HG03025 (cell line): ENCODE results near the gene KLHL35.

Experiments used
- ATAC-seq: cut with Tn5 transposase; IDR thresholded peaks from one replicate; pipeline ENCODE4 v1.9.1; 2021; ENCODE audit warnings: mild to moderate bottlenecking, moderate library complexity; ENCODE audit not compliant: unreplicated experiment, low FRiP score

The KLHL35 gene

GRCh38 chr11:75432911-75433321 is at the start of gene KLHL35:
KLHL35 (minus strand) TSS chr11:75433203; CDS start chr11:75430629, 2,574 bp downstream.
- ATAC-seq = no peak

GRCh38 chr11:75481922-75482606 is 49.1 kb upstream of the KLHL35 start:
- ATAC-seq = no peak

GRCh38 chr11:75481223-75481921 is 48.4 kb upstream of the KLHL35 start:
- ATAC-seq = no peak

- ATAC-seq = no peak
These were observed 47.5 kb upstream of the KLHL35 start for GRCh38 chr11:75480185-75481175.

- no peak for ATAC-seq
These were observed 46.7 kb upstream of the KLHL35 start for GRCh38 chr11:75479597-75480145.

DNA sequence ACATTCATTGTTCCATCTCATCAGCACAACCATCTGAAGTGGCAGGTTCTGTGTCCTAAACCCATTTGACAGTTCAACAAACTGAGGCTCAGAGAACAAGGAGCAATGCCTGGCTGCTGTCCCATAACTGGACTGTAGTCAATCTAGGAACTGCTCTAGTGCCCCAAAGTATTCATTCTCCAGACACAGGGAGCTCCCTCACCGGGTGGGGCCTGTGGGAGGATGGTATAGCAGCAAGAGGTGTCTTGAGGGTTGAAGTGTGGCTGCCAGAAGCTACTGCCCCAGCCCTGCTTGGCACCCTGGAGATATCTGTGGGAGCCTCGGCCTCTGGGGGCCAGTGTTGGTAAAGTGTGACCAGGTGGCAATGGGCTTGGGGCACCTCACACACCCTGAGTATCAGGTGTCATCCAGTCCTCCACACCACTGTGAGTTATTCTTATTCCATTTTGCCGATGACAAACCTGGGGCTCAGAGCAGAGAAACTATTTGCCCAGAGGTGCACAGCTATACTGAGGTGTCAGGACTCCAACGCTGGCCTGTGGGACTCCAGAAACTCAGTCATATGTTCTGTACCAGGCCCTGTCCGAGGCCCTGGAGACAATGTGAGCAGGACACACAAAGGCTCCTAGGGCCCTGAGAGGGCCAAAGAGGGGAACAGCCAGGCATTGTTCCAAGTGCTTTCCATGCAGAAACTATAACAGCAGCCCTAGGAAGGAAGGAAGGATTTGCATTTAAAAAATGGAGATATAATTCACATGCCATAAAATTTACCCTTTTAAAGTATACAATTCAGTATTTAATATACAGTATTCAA is 46.0 kb upstream of the KLHL35 start:
- ATAC-seq = no peak

DNA sequence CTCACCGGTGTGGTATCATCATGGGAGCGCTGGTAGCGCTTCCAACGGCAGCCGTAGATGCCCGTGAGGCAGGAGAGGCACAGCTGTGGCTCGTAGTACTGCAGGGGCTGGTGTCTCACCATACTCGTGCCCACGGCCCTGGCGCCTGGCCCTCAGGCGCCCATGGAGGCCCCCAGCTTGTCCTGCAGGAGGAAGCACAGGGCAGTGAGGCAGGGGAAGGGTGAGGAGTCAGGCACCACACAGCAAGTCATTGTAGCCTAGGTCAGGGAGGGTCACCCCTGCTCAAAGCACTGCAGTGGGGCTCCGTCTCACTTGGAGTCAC is 44.6 kb upstream of the KLHL35 start:
- no peak for ATAC-seq

GRCh38 chr11:75476739-75477613 is 44.0 kb upstream of the KLHL35 start:
- ATAC-seq = no peak

DNA sequence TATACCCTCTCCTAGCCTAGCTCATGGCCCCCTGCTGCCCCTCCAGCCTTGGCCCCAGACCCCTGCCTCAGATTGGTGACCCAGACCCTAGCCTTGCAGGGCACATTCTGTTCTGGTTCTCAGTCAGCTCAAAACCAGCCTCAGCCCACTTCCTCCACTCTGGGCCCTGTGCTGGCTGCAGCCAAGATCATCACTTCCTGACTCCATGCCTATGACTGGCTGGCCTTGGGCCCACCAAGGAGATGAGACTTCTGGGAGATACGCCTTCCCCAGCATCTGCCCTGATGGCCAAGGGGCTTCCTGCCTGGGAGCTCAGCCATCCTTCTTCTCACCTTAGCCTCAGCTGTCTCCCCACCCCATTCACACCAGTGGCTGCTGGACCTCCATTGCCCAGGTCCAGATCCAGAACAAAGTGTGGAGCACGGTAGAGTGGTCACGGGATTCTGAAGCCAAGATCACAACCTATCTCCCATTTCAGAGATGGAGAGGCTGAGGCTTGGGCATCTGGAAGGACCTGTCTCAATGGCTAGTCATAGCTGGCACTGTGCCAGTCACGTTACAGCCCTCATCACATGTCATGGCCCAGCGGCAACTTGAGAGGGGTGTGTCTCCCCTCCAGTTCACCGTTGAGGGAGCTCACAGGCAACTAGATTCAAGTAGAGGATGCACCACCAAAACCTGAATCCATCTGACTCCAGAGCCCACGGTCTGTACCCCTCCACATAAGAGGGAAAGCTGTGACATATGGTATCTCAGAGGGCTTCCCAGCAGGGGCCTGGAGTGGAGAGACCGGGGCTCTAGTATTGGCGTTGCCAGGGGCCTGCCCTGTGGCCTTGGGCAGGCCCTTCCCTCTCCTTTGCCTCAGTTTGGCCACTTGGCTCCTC is 43.0 kb upstream of the KLHL35 start:
- no peak for ATAC-seq

DNA sequence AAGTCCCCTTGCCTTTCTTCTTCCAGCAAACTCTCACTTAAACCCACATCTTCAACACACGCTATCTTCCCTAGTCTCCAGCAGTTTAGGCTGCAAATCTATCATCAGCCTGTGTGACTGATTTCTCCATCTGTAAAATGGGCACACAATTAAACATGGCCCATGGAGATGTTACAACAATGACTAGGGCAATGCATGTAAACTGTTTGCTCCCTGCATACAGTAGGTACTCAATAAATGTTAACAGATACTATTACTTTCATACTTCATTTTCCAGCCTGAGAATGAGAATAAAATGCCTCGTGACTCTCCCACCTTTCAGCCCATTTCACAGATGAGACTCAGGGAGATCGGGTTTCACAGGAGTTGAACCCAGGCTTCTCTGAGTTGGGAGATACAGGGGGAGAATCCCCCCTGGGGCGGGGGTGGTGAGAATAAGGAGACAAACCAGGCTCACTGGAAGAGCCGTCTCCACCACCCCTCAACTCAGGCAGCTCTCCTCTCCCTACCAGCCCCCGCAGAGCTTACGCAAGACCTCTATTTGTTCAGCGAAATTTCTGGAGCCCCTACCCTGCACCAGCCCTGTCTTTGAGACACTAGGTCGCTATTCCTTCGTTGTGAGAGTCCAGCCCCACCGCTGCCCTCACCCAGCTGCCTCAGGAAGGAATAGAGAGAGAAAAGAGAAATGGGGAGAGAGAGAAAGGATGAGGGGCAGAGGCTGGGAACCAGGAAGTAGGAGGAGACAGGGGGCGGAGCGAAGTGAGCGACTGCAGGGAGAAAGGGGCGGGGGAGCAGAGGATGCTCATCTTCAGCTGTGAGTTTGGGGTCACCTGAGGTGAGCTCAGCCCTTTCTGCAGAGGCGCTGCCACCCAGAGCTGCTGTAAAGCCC is 42.1 kb upstream of the KLHL35 start:
- no peak for ATAC-seq

GRCh38 chr11:75474240-75474639 is 41.2 kb upstream of the KLHL35 start:
- no peak for ATAC-seq

- no peak for ATAC-seq
These were observed 40.7 kb upstream of the KLHL35 start for GRCh38 chr11:75473684-75474083.

- no peak for ATAC-seq
These were observed 39.2 kb upstream of the KLHL35 start for GRCh38 chr11:75472081-75472732.

DNA sequence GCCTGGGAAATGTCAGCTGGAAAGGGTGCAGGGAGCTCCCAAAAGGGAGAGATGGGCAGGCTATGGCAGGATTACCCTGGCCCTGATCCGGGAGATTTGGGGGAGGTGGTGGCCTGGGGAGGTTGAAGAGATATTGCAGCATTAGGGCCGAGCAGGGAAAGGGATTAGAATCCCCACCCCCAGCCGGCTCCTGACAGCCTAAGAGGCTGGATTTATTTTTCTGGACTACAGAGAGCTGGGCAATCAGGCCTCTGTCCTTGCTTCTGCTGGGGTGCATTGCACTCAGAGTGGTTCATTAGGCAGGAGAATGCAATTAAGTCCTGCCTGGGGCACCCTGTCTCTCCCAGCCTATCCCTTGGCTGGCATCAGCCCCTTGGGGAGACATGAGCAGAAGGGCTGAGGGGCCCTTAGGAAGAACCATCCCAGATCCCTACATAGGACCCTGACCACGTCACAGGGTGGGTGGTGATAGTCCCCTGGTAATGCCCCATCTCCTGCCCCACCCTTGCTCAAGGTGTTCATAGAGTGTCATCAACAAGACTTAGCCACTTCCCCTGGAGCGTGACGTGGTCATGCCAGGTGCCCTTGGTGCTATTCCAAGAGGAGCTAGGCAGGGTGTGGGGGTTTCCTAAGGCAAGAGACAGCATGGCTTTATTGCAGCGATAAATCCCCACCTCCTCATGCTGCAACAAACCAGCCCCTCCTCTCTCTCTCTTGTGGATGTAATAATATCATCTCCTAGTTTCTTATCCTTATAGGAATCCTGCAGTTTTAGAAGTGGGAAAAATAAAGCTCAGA is 38.4 kb upstream of the KLHL35 start:
- no peak for ATAC-seq

GRCh38 chr11:75470476-75471080 is 37.6 kb upstream of the KLHL35 start:
- no peak for ATAC-seq
